CD4-positive, alpha-beta memory T cell (primary cell): ENCODE data around the gene SLC25A25. TPM values are rescaled to one million over a fixed set of nuclear protein-coding genes. Genes with fewer than 3 reads are reported as not detected.

Source experiments
- CTCF ChIA-PET: fragments of 350-600 bp; sonication (Branson Sonifier 250); formaldehyde crosslinking; loops from one replicate; lab custom pipeline; 2021; ENCODE audit warnings: inconsistent platforms; ENCODE audit not compliant: partially characterized antibody; lab: Charles Lee
- POLR2A ChIA-PET: fragments of 350-600 bp; sonication (Branson Sonifier 250); formaldehyde crosslinking; loops from one replicate; lab custom pipeline; 2021; ENCODE audit not compliant: partially characterized antibody; lab: Charles Lee
- DNase-seq, 5 donors: peaks; one replicate each; pipeline versions ENCODE4 v3.0.0 to v3.0.0-alpha.2; 2020 to 2022; ENCODE audit warnings: mixed read lengths in 1 of 5
- H3K27ac ChIP-seq: one replicate; pipeline ENCODE4 v1.7.0; 2013; ENCODE audit warnings: low read depth, low read length
- H3K27me3 ChIP-seq: 2 replicates; pipeline ENCODE4 v1.7.0; 2013; ENCODE audit warnings: mild to moderate bottlenecking, low read length, moderate library complexity; ENCODE audit not compliant: insufficient read depth
- H3K36me3 ChIP-seq: 2 replicates; pipeline ENCODE4 v1.7.0; 2013; ENCODE audit warnings: mild to moderate bottlenecking, low read length, moderate library complexity; ENCODE audit not compliant: insufficient read depth
- H3K4me1 ChIP-seq: 2 replicates; pipeline ENCODE4 v1.7.0; 2013; ENCODE audit warnings: mild to moderate bottlenecking, low read length, moderate library complexity; ENCODE audit not compliant: insufficient read depth
- H3K4me3 ChIP-seq, 2 donors: one replicate each; pipeline ENCODE4 v1.7.0; 2013; ENCODE audit warnings: low read length in 2 of 2, mild to moderate bottlenecking in 1 of 2
- H3K9me3 ChIP-seq, 2 donors: one replicate each; pipeline ENCODE4 v1.7.0; 2013; ENCODE audit warnings: low read length in 2 of 2, control low read depth in 1 of 2; ENCODE audit not compliant: control insufficient read depth in 1 of 2
- H3K27ac Mint-ChIP-seq, 7 donors: one replicate each; pipeline ENCODE4 v1.8.0; 2020 to 2021; ENCODE audit warnings: mixed read lengths in 7 of 7, mild to moderate bottlenecking in 6 of 7, inconsistent platforms in 3 of 7, moderate library complexity in 3 of 7
- H3K27me3 Mint-ChIP-seq, 2 donors: one replicate each; pipeline ENCODE4 v1.8.0; 2020 to 2021; ENCODE audit warnings: mixed read lengths in 2 of 2
- H3K36me3 Mint-ChIP-seq, 2 donors: one replicate each; pipeline ENCODE4 v1.8.0; 2020 to 2021; ENCODE audit warnings: mixed read lengths in 2 of 2, inconsistent platforms in 1 of 2, mild to moderate bottlenecking in 1 of 2
- H3K4me1 Mint-ChIP-seq, 4 donors: one replicate each; pipeline ENCODE4 v1.8.0; 2020 to 2021; ENCODE audit warnings: mixed read lengths in 4 of 4, mild to moderate bottlenecking in 1 of 4
- H3K4me3 Mint-ChIP-seq, 8 donors: one replicate each; pipeline ENCODE4 v1.8.0; 2020 to 2021; ENCODE audit warnings: mixed read lengths in 8 of 8, mild to moderate bottlenecking in 7 of 8, moderate library complexity in 6 of 8, inconsistent platforms in 3 of 8
- H3K9me3 Mint-ChIP-seq, 8 donors: one replicate each; pipeline ENCODE4 v1.8.0; 2020 to 2021; ENCODE audit warnings: mixed read lengths in 8 of 8, mild to moderate bottlenecking in 5 of 8, inconsistent platforms in 3 of 8, moderate library complexity in 1 of 8
- intact Hi-C: fragments of 100-400 bp; cut with micrococcal nuclease; formaldehyde crosslinking; loops from one replicate; pipeline ENCODE4 v1.15.1; 2023
- polyA plus RNA-seq, 2 donors: library from polyadenylated mRNA; unstranded; fragments of 300-500 nt; fragmentation: Illumina TruSeq; gene quantifications; one replicate each; pipeline ENCODE4 v1.2.3, GENCODE V29; 2021
- total RNA-seq, 2 experiments: library from RNA; stranded (reverse); gene quantifications; one replicate each; pipeline ENCODE4 v1.2.3, GENCODE V29; 2021

Gene SLC25A25
- total and polyA plus RNA-seq, 4 experiments from 2014 or later = 13.4 to 26.9 (median 19.8) TPM

- intact Hi-C loops = loop anchor here (5.0 kb wide), 2 partner anchors 142 to 327 kb away; partner anchors contain the start of gene CDK9
- CTCF ChIA-PET = interaction anchor here (1.2 to 3.1 kb wide), 7 partner anchors 11 to 191 kb away, joined by 3 to 13 read pairs (median 3); no protein-coding TSS in a partner anchor
These were observed 46.5 kb downstream of the SLC25A25 start for GRCh38 chr9:128114326-128115186.

GRCh38 chr9:128115187-128116103 is 47.4 kb downstream of the SLC25A25 start:
- Mint-ChIP-seq H3K4me3 (no peak overlapping the region), H3K9me3 (no peaks in the 10 kb centered on the region), H3K27me3 (no peaks in the 10 kb centered on the region), H3K36me3 (peaks cover 6 to 15% of the 10 kb centered on the region in 2 donors), H3K4me1 (peaks cover 3 to 7% (median 5%) of the 10 kb centered on the region in 4 donors), H3K27ac (no peak overlapping the region)
- DNase-seq = no peak
- intact Hi-C loops = loop anchor here (2.0 to 5.0 kb wide), 3 partner anchors 81 to 328 kb away; partner anchors contain the start of gene CDK9
- CTCF ChIA-PET = interaction anchor here (0.9 to 3.3 kb wide), 13 partner anchors 10 to 192 kb away, joined by 3 to 21 read pairs (median 3); no protein-coding TSS in a partner anchor
- peaks cover 6% of the 10 kb centered on the region for H3K4me1 ChIP-seq
- no peaks in the 10 kb centered on the region for H3K27me3 ChIP-seq
- no peak overlapping the region for H3K4me3 ChIP-seq
- POLR2A ChIA-PET = interaction anchor here (0.7 to 1.4 kb wide), 3 partner anchors 10 to 13 kb away, joined by 3 to 7 read pairs (median 6); partner anchors contain the start of gene PTGES2
- H3K9me3 ChIP-seq = no peaks in the 10 kb centered on the region
- no peaks in the 10 kb centered on the region for H3K36me3 ChIP-seq
- no peak overlapping the region for H3K27ac ChIP-seq

More at GRCh38 chr9:128114326-128115186, 46.5 kb downstream of the SLC25A25 start:
- no peak overlapping the region for H3K4me3 Mint-ChIP-seq
- H3K9me3 Mint-ChIP-seq = no peaks in the 10 kb centered on the region
- H3K4me3 ChIP-seq = no peak overlapping the region
- DNase-seq = no peak
- peaks cover 6% of the 10 kb centered on the region for H3K4me1 ChIP-seq
- POLR2A ChIA-PET = interaction anchor here (1.0 kb wide), 1 partner anchor 47 kb away, joined by 4 read pairs; the partner anchor contains the start of gene NAIF1
- H3K36me3 ChIP-seq = no peaks in the 10 kb centered on the region
- no peaks in the 10 kb centered on the region for H3K9me3 ChIP-seq
- no peak overlapping the region for H3K27ac Mint-ChIP-seq
- peaks cover 8 to 18% of the 10 kb centered on the region in 2 donors for H3K36me3 Mint-ChIP-seq
- H3K27me3 ChIP-seq = no peaks in the 10 kb centered on the region
- H3K27me3 Mint-ChIP-seq = no peaks in the 10 kb centered on the region
- H3K27ac ChIP-seq = no peak overlapping the region
- H3K4me1 Mint-ChIP-seq = peaks cover 5 to 10% (median 6%) of the 10 kb centered on the region in 4 donors

- ChIA-PET POLR2A (interaction anchor here (0.7 to 1.4 kb wide), 3 partner anchors 9 to 12 kb away, joined by 3 to 7 read pairs (median 6); partner anchors contain the start of gene PTGES2), CTCF (interaction anchor here (0.9 to 3.3 kb wide), 10 partner anchors 9 to 177 kb away, joined by 3 to 21 read pairs (median 6); no protein-coding TSS in a partner anchor)
- Histone ChIP-seq H3K4me1 (peaks cover 6% of the 10 kb centered on the region), H3K9me3 (no peaks in the 10 kb centered on the region), H3K4me3 (no peak overlapping the region), H3K36me3 (no peaks in the 10 kb centered on the region), H3K27me3 (no peaks in the 10 kb centered on the region), H3K27ac (no peak overlapping the region)
- Mint-ChIP-seq H3K9me3 (no peaks in the 10 kb centered on the region), H3K27me3 (no peaks in the 10 kb centered on the region), H3K27ac (peak overlapping the region in 1 of 7 donors; percentile 15), H3K36me3 (peaks cover 6 to 16% of the 10 kb centered on the region in 2 donors), H3K4me1 (peaks cover 3 to 7% (median 5%) of the 10 kb centered on the region in 4 donors), H3K4me3 (no peak overlapping the region)
- DNase-seq = no peak
- intact Hi-C loops = loop anchor here (1.0 to 5.0 kb wide), 5 partner anchors 12 to 329 kb away; partner anchors contain the start of gene CDK9
These were observed 48.4 kb downstream of the SLC25A25 start for GRCh38 chr9:128116104-128117083.

GRCh38 chr9:128117613-128118471 is 49.8 kb downstream of the SLC25A25 start:
- intact Hi-C loops = loop anchor here (1.0 to 5.0 kb wide), 5 partner anchors 10 to 331 kb away; partner anchors contain the start of gene CDK9
- POLR2A ChIA-PET = interaction anchor here (0.6 to 1.7 kb wide), 4 partner anchors 10 to 623 kb away, joined by 3 to 10 read pairs (median 3); partner anchors contain the start of genes PTGES2 and TTC16
- Mint-ChIP-seq H3K4me3 (peak overlapping the region in 2 of 8 donors; percentile 48 to 50), H3K4me1 (peaks cover 3 to 7% (median 5%) of the 10 kb centered on the region in 4 donors), H3K27me3 (no peaks in the 10 kb centered on the region), H3K9me3 (no peaks in the 10 kb centered on the region), H3K36me3 (peaks cover 6 to 21% of the 10 kb centered on the region in 2 donors), H3K27ac (peak overlapping the region in 6 of 7 donors; percentile 9 to 91 (median 61))
- peak; percentile 88 to 93 (median 91) for DNase-seq
- CTCF ChIA-PET = interaction anchor here (0.5 to 3.3 kb wide), 26 partner anchors 8 to 618 kb away, joined by 3 to 21 read pairs (median 5); partner anchors contain the start of gene BBLN
- peaks cover 6% of the 10 kb centered on the region for H3K4me1 ChIP-seq
- no peaks in the 10 kb centered on the region for H3K27me3 ChIP-seq
- no peak overlapping the region for H3K27ac ChIP-seq
- H3K9me3 ChIP-seq = no peaks in the 10 kb centered on the region
- H3K4me3 ChIP-seq = no peak overlapping the region
- H3K36me3 ChIP-seq = no peaks in the 10 kb centered on the region

GRCh38 chr9:128118472-128118857 is 50.4 kb downstream of the SLC25A25 start:
- H3K4me3 Mint-ChIP-seq = peak overlapping the region in 1 of 8 donors; percentile 32
- H3K36me3 Mint-ChIP-seq = peaks cover 3 to 21% of the 10 kb centered on the region in 2 donors
- no peak overlapping the region for H3K27ac ChIP-seq
- no peaks in the 10 kb centered on the region for H3K27me3 ChIP-seq
- no peaks in the 10 kb centered on the region for H3K27me3 Mint-ChIP-seq
- peaks cover 3 to 7% (median 5%) of the 10 kb centered on the region in 4 donors for H3K4me1 Mint-ChIP-seq
- no peaks in the 10 kb centered on the region for H3K9me3 ChIP-seq
- peak overlapping the region in 2 of 7 donors; percentile 49 to 55 for H3K27ac Mint-ChIP-seq
- peaks cover 6% of the 10 kb centered on the region for H3K4me1 ChIP-seq
- ChIA-PET CTCF (interaction anchor here (0.9 to 3.3 kb wide), 16 partner anchors 7 to 176 kb away, joined by 3 to 21 read pairs (median 6); partner anchors contain the start of gene BBLN), POLR2A (interaction anchor here (1.7 kb wide), 1 partner anchor 10 kb away, joined by 10 read pairs; the partner anchor contains the start of gene PTGES2)
- H3K36me3 ChIP-seq = peaks cover 2% of the 10 kb centered on the region
- no peak for DNase-seq
- H3K4me3 ChIP-seq = no peak overlapping the region
- intact Hi-C loops = loop anchor here (5.0 kb wide), 2 partner anchors 146 to 331 kb away; partner anchors contain the start of gene CDK9
- no peaks in the 10 kb centered on the region for H3K9me3 Mint-ChIP-seq
